ENCODE results near the gene DUSP11.

The DUSP11 gene

DNA sequence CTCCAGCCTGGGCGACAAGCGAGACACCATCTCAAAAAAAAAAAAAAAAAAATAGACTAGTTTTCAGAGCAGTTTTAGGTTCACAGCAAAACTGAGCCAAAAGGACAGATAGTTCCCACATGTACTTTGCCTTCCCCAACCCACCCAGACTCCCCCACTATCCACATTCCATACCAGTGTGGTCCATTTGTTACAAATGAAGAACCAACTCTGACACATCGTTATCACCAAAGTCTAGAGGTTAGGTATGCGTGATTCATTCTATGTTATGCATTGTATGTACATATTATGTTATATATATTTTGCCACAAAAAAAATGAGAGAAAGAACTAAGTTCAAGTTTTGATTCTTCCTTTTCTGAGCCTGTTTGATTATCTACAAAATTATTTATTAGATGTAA lies 3.5 kb downstream of the DUSP11 start:
- in situ Hi-C loops (cut with HindIII; ENCODE audit: low sequenced_read_pairs), result no loop called here
- no peak overlapping the region for H3K4me3 ChIP-seq (ENCODE audit: low read depth, low read length)
- no peak for DNase-seq (ENCODE audit: low read depth, low spot score)
- TF ChIP-seq, protein P1, sequence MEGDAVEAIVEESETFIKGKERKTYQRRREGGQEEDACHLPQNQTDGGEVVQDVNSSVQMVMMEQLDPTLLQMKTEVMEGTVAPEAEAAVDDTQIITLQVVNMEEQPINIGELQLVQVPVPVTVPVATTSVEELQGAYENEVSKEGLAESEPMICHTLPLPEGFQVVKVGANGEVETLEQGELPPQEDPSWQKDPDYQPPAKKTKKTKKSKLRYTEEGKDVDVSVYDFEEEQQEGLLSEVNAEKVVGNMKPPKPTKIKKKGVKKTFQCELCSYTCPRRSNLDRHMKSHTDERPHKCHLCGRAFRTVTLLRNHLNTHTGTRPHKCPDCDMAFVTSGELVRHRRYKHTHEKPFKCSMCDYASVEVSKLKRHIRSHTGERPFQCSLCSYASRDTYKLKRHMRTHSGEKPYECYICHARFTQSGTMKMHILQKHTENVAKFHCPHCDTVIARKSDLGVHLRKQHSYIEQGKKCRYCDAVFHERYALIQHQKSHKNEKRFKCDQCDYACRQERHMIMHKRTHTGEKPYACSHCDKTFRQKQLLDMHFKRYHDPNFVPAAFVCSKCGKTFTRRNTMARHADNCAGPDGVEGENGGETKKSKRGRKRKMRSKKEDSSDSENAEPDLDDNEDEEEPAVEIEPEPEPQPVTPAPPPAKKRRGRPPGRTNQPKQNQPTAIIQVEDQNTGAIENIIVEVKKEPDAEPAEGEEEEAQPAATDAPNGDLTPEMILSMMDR (IDR thresholded peaks at IDR 0.05; ENCODE audit: low read depth, low read length), result no peak

DNA sequence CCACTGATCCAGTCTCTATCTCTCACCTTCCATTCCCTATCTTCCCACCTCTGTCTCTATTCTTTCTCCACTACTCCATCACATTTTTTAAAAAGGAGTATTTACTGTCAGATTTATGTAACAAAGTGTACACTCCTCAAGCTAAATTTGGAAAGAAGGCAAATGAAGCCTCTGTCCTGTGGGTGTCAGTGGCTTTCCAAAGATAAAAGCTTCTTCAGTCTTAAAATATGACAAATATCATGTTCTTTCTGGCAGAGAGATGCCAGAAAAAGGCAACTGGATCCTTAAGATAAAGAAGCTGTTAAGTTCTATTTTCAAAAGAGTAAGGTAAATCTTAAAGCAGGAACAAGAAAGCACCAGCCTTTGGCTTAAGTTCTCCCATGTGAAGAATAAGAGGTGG lies 7.1 kb downstream of the DUSP11 start:
- no peak overlapping the region for H3K4me3 ChIP-seq (ENCODE audit: low read depth, low read length)
- TF ChIP-seq, protein P1 (IDR thresholded peaks at IDR 0.05; ENCODE audit: low read depth, low read length), result no peak
- no peak for DNase-seq (ENCODE audit: low read depth, low spot score)
- in situ Hi-C loops (cut with HindIII; ENCODE audit: low sequenced_read_pairs), result no loop called here

DNA sequence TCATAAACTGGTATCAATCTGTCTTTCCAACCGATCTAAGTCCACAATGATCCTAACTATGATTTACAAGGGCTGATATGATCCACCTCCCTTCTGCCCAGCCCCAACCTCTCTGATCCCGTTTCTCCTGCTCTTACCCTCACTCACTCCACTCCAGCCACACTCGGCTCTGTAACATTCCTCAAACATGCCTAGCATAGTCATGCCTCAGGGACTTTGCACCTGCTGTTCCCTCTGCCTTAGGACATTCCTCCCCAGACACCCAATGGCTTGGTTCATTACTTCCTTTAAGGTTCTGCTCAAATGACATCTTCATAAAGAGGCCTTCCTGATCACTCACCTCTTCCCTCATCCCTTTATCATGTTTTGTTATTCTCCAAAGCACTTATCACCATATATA lies 9.2 kb downstream of the DUSP11 start:
- in situ Hi-C loops (cut with HindIII; ENCODE audit: low sequenced_read_pairs), result no loop called here
- no peak overlapping the region for H3K4me3 ChIP-seq (ENCODE audit: low read depth, low read length)
- DNase-seq (ENCODE audit: low read depth, low spot score), result no peak
- TF ChIP-seq, protein P1 (IDR thresholded peaks at IDR 0.05; ENCODE audit: low read depth, low read length), result no peak

DNA sequence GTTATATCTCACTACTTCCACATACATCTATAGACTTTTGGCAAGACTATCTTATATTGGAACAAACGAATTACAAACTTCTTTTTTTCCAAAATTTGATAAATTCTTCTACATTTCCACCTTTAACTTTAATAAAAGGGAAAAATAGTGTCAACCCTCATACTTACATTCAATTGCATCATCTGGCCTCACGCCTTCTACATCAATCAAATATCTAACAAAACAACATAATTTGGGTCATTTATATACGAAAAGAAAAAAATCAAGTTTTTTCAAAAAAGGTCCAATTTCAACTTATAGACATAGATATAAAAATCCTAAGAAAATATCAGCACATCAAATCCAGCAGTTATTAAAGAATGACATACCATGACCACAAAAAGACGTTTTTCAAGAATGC lies 12.9 kb downstream of the DUSP11 start:
- TF ChIP-seq, protein P1 (IDR thresholded peaks at IDR 0.05; ENCODE audit: low read depth, low read length), result no peak
- no peak overlapping the region for H3K4me3 ChIP-seq (ENCODE audit: low read depth, low read length)
- in situ Hi-C loops (cut with HindIII; ENCODE audit: low sequenced_read_pairs), result no loop called here
- DNase-seq (ENCODE audit: low read depth, low spot score), result no peak

DNA sequence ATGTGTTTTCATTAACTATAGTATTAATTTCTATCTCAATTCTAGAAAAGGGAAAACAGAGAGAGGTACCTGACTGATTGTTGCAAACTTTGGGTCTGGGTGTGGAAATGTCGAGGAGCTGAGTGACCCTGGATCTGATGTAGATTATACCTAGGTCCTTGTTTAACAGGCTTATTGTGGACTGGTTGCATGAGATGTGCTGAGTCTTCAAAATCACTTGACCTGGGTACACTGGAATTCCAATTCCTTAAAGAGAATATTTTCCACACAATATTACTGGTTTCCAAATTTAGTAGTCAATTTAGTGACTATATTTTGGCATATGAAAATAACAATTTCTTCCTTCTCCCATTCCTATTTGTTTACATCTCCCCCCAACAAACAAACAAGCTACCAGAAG lies 13.6 kb downstream of the DUSP11 start:
- in situ Hi-C loops (cut with HindIII; ENCODE audit: low sequenced_read_pairs), result no loop called here
- DNase-seq (ENCODE audit: low read depth, low spot score), result no peak
- H3K4me3 ChIP-seq (ENCODE audit: low read depth, low read length), result no peak overlapping the region
- TF ChIP-seq, protein P1 (IDR thresholded peaks at IDR 0.05; ENCODE audit: low read depth, low read length), result no peak

DNA sequence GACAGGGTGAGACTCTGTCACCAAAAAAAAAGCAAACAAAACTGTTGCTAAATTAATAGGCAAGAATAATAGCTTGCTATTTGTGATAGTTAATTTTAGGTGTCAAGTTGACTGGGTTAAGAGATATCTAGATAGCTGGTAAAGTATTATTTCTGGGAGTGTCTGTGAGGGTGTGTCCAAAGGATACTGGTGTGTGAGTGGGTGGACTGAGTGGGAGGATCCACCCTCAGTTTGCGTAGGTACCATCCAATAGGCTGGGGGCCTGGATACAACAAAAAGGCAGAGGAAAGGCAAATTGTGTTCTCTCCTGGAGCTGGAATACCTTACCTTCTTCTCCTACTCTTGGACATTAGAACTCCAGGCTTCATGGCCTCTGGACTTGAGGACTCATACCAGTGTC lies 15.0 kb downstream of the DUSP11 start:
- TF ChIP-seq, protein P1 (IDR thresholded peaks at IDR 0.05; ENCODE audit: low read depth, low read length), result no peak
- in situ Hi-C loops (cut with HindIII; ENCODE audit: low sequenced_read_pairs), result no loop called here
- no peak overlapping the region for H3K4me3 ChIP-seq (ENCODE audit: low read depth, low read length)

DNA sequence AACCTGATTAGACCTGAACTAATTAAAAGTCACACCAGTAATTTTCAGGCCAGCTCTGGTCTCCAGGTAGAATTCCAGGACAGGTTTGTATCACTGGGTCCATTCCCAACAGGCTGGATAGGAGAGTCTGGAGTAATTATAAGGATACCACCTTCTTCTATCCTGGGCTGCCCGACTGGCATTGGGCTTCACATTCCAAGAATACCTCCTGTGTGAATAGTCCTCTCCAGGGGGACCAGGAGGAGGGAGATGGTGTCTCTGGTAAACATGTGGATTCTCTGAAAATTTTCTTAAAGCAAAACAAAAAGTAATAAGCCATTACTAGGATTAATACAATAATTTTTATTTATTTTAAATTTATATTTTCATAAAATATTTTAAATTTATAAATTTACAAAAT lies 17.3 kb downstream of the DUSP11 start:
- no peak overlapping the region for H3K4me3 ChIP-seq (ENCODE audit: low read depth, low read length)
- TF ChIP-seq, protein P1 (IDR thresholded peaks at IDR 0.05; ENCODE audit: low read depth, low read length), result no peak
- in situ Hi-C loops (cut with HindIII; ENCODE audit: low sequenced_read_pairs), result no loop called here
- DNase-seq (ENCODE audit: low read depth, low spot score), result no peak

More for the DNA sequence above, 15.0 kb downstream of the DUSP11 start:
- no peak for DNase-seq (ENCODE audit: low read depth, low spot score)
